Articular chondrocyte of knee joint (primary cell): Measurements from ENCODE around the gene C2orf72. TPM values are rescaled to one million over a fixed set of nuclear protein-coding genes. Genes with fewer than 3 reads are reported as not detected.

Experiments used
- total RNA-seq: library from RNA; depleted of rRNA; stranded (reverse); fragments of >200 nt; gene quantifications from 2 replicates; pipeline ENCODE4 v1.2.3, GENCODE V29; 2012

C2orf72 gene
- total RNA-seq = 0.65 and 2.1 TPM in 2 replicates

DNA sequence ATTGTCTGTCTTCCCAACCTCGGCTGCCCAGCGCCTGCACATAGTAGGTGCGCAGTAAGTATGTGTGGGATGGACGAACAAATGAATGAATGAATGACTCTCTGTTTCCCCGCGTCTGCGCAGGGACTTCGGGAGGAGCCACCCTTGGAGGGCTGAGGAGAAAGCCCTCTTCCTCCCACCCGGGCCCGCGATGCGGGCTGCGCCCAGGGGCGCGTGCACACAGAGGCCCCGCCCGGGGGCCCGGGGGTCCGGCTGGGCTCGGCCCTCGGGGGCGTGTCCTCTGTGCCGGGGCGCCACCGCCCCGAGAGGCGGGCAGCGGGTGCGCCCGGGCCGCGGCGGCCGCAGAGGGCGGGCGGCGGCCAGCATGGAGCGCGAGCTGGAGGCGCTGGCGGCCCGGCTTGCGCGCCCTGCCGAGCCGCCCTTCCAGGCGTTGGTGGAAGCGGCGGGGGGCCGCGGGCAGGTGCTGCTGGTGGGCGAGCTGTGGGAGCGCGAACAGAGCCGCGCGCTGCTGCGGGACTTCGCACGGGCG lies at the start of gene C2orf72:
Gene C2orf72, plus strand, starts transcription at position 322 of the 529 bp plus-strand sequence. Its CDS starts 43 bp downstream, at position 365.

DNA sequence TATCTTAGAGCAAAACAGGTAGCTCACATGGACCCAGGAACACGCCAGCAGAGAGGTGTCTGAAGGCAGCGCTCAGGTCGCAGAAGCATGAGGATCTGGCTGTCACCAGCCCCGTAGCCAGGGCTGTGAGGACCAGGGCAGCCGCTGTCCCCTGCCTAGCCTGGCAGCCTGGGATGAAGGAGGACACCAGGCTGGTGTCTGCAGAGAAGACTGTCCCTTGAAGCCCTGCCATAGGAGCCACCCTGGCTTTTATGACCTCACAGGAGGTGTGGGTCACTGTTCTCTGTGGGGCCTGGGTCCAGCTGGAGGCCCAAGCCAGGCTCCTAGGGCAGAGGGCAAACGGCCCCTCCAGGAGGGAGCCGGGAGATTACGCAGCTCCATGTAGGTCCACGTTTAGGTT lies 41.5 kb upstream of the C2orf72 start, which contains the start of gene SPATA3:
Gene SPATA3, plus strand, starts transcription at position 301 of the 400 bp plus-strand sequence. CDS start 113 bp downstream, outside the sequence.

DNA sequence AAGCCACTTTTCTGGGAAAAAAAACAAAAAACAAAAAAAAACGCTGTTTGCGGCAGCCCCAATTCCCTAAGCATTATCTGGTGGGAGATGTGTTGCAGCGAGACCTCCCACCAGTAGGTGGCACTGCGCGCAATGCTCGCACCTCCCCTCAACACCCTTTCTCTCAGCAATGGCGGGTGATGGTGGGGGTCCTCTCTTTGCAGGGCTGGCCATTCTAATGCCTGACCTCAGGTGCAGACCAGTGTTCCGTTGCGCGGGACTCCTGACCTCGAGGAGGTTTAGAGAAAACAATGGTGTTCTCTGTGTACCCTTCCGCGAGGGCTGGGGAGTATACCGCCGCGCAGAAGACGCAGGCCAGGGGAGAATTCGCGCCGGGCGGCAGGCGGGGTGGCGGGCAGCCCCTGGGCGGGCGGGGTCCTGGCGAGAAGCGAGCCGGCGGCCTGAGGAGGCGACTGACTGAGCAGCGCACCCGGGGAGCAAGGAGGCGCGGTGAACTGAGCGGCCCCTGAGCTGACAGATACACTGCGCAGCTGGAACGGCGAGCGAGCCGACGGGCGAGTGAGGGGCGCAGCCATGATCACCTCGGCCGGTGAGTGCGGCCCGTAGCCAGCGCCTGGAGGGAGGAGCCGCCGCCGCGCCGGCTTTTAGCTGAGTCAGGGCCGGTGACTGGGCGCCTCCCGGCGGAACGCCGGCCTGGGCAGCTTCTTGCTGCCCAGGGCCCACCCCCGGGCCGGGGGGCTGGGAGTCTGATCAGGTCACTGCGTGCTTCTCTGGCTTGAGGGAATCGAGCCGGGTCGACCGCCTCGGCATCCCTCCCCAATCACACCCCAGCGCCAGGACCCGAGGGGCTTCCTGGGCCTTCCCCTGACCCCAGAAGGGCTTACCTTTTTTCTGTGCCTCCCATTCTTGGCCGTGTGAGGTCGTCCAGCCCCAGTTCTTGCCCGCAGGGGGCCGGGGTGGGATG lies 19.4 kb downstream of the C2orf72 start, which contains the start of gene PSMD1:
Gene PSMD1, plus strand, starts transcription at position 415 of the 964 bp plus-strand sequence. Its CDS starts 159 bp downstream, at position 574.

Other genes starting within 250 kb of the C2orf72 start
- 65.2 and 76.5 TPM in 2 replicates for gene ITM2C, start 172.6 kb upstream of the C2orf72 start, total RNA-seq
- not detected in 2 replicates for gene GPR55, start 112.3 kb upstream of the C2orf72 start, total RNA-seq
- not detected in 2 replicates for gene SPATA3, start 41.4 kb upstream of the C2orf72 start, total RNA-seq
- 130 and 142 TPM in 2 replicates for gene PSMD1, start 19.3 kb downstream of the C2orf72 start, total RNA-seq
- 1.2 and 1.3 TPM in 2 replicates for gene HTR2B, start 87.5 kb downstream of the C2orf72 start, total RNA-seq
- gene ARMC9, start 161.1 kb downstream of the C2orf72 start, total RNA-seq = 53.9 and 72.4 TPM in 2 replicates